Erythroblast (primary cell): ENCODE data around the gene DOCK11.

Experiments used
- GATA1 ChIP-seq: IDR thresholded peaks from 2 replicates; pipeline ENCODE4 v1.6.1; 2011; ENCODE audit warnings: low read depth, mild to moderate bottlenecking, control low read depth, low read length, moderate library complexity
- POLR2A ChIP-seq: IDR thresholded peaks from 2 replicates; pipeline ENCODE4 v1.6.1; 2011; ENCODE audit warnings: mild to moderate bottlenecking, low read length

DNA sequence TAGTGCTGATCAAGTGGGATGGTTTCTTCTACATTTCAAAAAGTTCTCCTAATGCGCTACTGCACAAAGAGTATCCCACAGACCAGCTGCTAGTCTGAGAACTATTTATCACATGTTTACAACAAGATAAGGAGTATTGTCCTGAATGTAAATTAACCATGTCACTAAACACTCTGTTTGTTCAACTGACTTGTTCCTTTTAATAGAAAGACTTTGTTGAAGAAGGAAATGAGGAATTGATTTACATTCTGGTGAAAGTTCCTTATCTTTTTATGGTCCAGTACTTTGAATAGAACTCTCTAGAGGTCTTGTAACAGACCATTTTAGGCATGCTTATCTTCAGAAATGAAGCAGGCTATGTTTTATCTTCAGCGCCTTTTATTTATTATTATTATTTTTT is 164.5 kb downstream of the DOCK11 start:
- no peak for TF ChIP-seq POLR2A
- TF ChIP-seq GATA1, result no peak
